ENCODE measurements around the gene REX1BD.
"Not testable (repeated sequence)": the region's sequence is repeated elsewhere in the genome, so short reads cannot be mapped to it uniquely, and the experiment has no call there.

Gene REX1BD

DNA sequence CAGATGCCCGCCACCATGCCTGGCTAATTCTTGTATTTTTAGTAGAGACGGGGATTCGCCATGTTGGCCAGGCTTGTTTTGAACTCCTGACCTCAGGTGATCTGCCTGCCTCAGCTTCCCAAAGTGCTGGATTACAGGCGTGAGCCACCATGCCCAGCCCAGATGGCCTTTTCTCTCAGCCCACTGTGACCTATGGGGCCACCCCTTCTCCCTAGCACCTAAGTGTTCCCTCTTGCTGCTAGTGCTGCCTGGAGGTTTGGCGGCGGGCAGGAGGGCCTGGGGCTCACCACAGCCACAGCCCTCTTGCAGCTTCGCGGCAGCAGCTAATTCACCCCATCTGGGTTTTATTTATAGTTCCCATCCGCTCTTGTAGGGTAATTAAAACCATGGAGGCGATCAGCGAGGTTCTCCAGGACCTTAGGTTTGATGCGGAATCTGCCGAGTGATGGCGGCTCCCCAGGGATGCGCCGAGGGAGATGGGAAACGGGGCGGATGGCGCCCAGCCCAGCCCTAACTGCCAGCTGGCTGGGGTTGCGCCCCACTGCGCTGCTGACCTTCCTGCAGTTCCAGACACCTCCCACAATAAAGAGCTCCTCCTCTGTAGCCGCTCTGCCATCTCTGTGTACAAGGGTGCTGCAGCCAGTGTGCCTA, 3.3 kb downstream of the REX1BD start:
- H3K4me1 ChIP-seq (ENCODE audit: control insufficient read depth, low read length): peaks cover 55% of the 10 kb centered on the region
- H3K9me3 ChIP-seq (ENCODE audit: control insufficient read depth, insufficient read depth, low read length): no peaks in the 10 kb centered on the region
- no peaks in the 10 kb centered on the region for H3K27me3 ChIP-seq (ENCODE audit: control insufficient read depth, low read length)
- H3K4me3 ChIP-seq (ENCODE audit: low read length): no peak overlapping the region
- peaks cover 15% of the 10 kb centered on the region for H3F3A ChIP-seq (ENCODE audit: control insufficient read depth, insufficient read depth)
- no peaks in the 10 kb centered on the region for H4K20me1 ChIP-seq (ENCODE audit: control insufficient read depth, insufficient read depth, low read depth, low read length)
- no peak overlapping the region for H3K27ac ChIP-seq (ENCODE audit: low read depth, low read length)
- no peak for TF ChIP-seq EZH2phosphoT487 (IDR thresholded peaks at IDR 0.05; ENCODE audit: borderline replicate concordance, low read length)
- TF ChIP-seq, protein P1, sequence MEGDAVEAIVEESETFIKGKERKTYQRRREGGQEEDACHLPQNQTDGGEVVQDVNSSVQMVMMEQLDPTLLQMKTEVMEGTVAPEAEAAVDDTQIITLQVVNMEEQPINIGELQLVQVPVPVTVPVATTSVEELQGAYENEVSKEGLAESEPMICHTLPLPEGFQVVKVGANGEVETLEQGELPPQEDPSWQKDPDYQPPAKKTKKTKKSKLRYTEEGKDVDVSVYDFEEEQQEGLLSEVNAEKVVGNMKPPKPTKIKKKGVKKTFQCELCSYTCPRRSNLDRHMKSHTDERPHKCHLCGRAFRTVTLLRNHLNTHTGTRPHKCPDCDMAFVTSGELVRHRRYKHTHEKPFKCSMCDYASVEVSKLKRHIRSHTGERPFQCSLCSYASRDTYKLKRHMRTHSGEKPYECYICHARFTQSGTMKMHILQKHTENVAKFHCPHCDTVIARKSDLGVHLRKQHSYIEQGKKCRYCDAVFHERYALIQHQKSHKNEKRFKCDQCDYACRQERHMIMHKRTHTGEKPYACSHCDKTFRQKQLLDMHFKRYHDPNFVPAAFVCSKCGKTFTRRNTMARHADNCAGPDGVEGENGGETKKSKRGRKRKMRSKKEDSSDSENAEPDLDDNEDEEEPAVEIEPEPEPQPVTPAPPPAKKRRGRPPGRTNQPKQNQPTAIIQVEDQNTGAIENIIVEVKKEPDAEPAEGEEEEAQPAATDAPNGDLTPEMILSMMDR (IDR thresholded peaks at IDR 0.05; ENCODE audit: low read depth, low read length, poor library complexity, severe bottlenecking): no peak
- no peaks in the 10 kb centered on the region for H3K9me2 ChIP-seq (replicated peaks; ENCODE audit: control insufficient read depth, low read length)
- no peak overlapping the region for H3K4me2 ChIP-seq (ENCODE audit: low read length)
- peaks cover 22% of the 10 kb centered on the region for H3K36me3 ChIP-seq (ENCODE audit: control insufficient read depth, low read length)
- peaks cover 18% of the 10 kb centered on the region for H3K79me2 ChIP-seq (ENCODE audit: control insufficient read depth, low read length)

DNA sequence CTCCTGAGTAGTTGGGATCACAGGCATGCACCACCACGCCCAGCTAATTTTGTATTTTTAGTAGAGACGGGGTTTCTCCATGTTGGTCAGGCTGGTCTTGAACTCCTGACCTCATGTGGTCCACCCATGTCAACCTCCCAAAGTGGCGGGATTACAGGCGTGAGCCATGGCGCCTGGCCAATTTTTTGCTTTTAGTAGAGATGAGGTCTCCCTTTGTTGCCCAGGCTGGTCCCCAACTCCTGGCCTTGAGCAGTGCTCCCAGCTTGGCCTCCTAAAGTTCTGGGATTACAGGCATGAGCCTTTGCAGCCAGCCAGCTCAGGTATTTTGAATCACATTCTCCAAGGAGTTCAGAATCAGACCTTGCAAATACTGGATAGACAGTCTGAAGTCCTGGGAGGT, 4.1 kb downstream of the REX1BD start:
- not testable (repeated sequence) for H3K27me3 ChIP-seq (ENCODE audit: control insufficient read depth, low read length); H3K4me2 ChIP-seq (ENCODE audit: low read length); H4K20me1 ChIP-seq (ENCODE audit: control insufficient read depth, insufficient read depth, low read depth, low read length); H3K9me3 ChIP-seq (ENCODE audit: control insufficient read depth, insufficient read depth, low read length); H3K27ac ChIP-seq (ENCODE audit: low read depth, low read length); H3K9me2 ChIP-seq (replicated peaks; ENCODE audit: control insufficient read depth, low read length); H3K4me3 ChIP-seq (ENCODE audit: low read length)
- H3K79me2 ChIP-seq (ENCODE audit: control insufficient read depth, low read length): peaks cover 18% of the 10 kb centered on the region
- H3F3A ChIP-seq (ENCODE audit: control insufficient read depth, insufficient read depth): peaks cover 12% of the 10 kb centered on the region
- peaks cover 22% of the 10 kb centered on the region for H3K36me3 ChIP-seq (ENCODE audit: control insufficient read depth, low read length)
- peaks cover 56% of the 10 kb centered on the region for H3K4me1 ChIP-seq (ENCODE audit: control insufficient read depth, low read length)

DNA sequence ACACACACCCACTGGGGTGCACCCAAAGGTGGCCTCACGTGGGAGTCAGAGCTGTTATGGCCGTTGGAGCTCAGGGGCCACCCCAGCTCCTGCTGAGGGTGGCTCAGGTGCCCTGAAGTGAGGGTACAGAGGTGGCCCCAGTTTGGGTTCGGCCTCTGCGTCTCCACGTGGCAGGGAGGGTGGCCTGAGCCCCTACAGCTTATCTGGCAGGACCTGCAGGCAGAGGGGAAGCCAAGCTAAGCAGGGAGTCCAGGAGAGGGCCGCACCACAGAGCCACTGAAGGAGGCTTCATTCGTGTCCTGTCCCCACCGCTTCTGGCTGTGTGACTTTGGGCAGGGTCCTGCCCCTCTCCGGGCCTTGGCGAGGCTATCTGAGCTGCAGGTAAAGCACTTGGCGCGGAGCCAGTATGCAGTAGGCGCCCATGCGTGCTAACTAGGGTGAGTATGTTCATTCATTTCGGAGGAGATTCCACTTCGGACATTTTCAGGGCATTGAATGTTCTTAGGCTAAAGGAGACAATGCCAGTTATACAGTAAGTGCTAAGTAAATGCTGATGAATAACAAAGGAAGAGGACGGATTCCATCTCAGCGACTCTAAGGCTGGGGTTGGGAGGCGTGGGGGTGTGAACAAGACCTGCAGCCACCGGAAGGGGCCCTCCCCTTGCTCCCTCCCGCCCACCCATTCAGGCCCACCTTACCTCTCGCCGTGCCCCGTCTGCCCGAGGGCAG, 4.9 kb downstream of the REX1BD start:
- Histone ChIP-seq H3K27me3 (ENCODE audit: control insufficient read depth, low read length) (no peaks in the 10 kb centered on the region), H3F3A (ENCODE audit: control insufficient read depth, insufficient read depth) (peaks cover 9% of the 10 kb centered on the region), H3K36me3 (ENCODE audit: control insufficient read depth, low read length) (peaks cover 22% of the 10 kb centered on the region), H3K27ac (ENCODE audit: low read depth, low read length) (peak overlapping the region; percentile 32; the same call in 1 of the 2 replicates), H4K20me1 (ENCODE audit: control insufficient read depth, insufficient read depth, low read depth, low read length) (no peaks in the 10 kb centered on the region), H3K79me2 (ENCODE audit: control insufficient read depth, low read length) (peaks cover 18% of the 10 kb centered on the region), H3K4me3 (ENCODE audit: low read length) (peak overlapping the region; percentile 77), H3K9me2 (replicated peaks; ENCODE audit: control insufficient read depth, low read length) (no peaks in the 10 kb centered on the region), H3K4me2 (ENCODE audit: low read length) (peak overlapping the region; percentile 89), H3K9me3 (ENCODE audit: control insufficient read depth, insufficient read depth, low read length) (no peaks in the 10 kb centered on the region), H3K4me1 (ENCODE audit: control insufficient read depth, low read length) (peaks cover 54% of the 10 kb centered on the region)
- TF ChIP-seq, protein P1 (IDR thresholded peaks at IDR 0.05; ENCODE audit: low read depth, low read length, poor library complexity, severe bottlenecking): no peak
- TF ChIP-seq EZH2phosphoT487 (IDR thresholded peaks at IDR 0.05; ENCODE audit: borderline replicate concordance, low read length): no peak
